ENCODE measurements around the gene R3HDML.
A peak's percentile ranks its signal among the peaks of the same experiment; 100 is the strongest.
"Not testable (repeated sequence)": the region's sequence is repeated elsewhere in the genome, so short reads cannot be mapped to it uniquely, and the experiment has no call there.

R3HDML gene, protein sequence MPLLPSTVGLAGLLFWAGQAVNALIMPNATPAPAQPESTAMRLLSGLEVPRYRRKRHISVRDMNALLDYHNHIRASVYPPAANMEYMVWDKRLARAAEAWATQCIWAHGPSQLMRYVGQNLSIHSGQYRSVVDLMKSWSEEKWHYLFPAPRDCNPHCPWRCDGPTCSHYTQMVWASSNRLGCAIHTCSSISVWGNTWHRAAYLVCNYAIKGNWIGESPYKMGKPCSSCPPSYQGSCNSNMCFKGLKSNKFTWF

DNA sequence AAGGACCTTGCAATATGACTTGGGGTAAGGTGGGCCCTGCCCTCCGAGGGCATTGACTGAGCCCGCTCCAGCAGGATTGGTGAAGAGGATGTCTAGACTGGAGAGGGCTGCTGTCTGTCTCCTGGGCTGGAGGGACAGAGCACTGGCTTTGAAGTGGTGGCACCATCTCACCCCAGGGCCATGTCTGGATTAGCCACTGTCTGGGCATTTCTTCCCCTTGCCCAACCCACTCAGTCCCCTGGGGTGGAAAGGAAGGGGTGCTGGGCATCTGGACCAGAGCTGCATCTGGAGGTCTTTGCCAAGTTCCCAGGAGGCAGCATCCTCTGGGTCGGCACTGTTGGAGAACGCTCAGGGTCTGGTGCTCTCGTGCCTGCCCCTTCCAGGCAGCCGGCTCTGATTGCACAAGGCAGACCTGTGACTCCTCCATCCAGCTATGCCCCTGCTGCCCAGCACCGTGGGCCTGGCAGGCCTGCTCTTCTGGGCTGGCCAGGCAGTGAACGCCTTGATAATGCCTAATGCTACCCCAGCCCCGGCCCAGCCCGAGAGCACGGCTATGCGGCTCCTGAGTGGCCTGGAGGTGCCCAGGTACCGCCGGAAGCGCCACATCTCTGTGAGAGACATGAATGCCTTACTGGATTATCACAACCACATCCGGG, at the start of gene R3HDML:
TSS of gene R3HDML (plus strand) at position 319 of the 656 bp plus-strand sequence. CDS start at position 434, 115 bp downstream.
- no peak for DNase-seq (ENCODE audit: low read depth)

DNA sequence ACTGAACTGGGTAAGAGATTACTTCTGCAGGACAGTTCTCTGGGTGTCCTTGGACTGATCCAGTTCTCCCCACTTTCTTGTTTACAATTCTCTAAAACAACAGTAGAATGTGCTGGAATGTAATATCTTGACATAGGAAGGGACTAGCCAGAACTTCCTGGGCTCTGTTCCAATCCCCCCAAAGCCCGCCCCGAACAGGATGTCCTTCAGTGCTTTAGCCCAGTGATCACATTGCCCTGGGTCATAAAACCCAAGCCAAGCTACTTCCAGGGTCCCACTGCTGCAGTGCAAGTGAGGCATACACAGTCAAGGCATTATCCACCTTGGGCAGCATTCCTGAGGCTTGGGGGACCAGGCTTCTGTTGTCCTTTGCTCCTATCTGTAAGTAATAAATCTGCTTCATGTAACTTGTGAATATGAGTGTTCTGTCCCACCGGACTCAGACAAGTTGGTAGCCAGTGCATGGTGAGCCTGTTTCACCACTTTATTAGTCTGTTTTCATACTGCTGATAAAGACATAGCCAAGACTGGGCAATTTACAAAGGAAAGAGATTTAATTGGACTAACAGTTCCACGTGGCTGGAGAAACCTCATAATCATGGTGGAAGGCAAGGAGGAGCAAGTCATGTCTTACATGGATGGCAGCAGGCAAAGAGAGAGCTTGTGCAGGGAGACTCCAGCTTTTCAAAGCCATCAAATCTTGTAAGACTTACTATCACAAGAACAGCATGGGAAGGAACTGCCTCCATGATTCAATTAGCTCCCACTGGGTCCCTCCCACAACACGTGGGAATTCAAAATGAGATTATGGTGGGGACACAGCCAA, 49.4 kb upstream of the R3HDML start:
- no peak for DNase-seq (ENCODE audit: low read depth)

- DNase-seq (ENCODE audit: low read depth) = no peak
Observed at GRCh38 chr20:44288252-44288651, 48.6 kb upstream of the R3HDML start.

DNA sequence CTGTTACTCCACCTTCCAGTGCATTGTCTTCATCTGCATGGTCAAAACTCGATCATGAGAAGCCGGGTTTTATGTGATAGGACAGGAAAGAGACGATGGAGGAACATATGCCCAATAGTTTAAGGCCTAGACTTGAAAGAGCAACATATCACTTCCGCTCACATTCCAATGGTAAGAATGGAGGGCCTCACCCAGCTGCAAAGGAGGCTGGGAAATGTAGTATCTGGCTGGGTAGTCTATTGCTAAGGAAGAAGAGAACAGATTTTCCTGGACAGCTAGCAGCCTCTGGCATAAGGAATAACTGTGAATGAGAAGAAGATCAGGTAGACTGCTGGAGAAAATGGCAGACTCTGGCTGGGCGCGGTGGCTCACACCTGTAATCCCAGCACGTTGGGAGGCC, 45.1 kb upstream of the R3HDML start:
- no peak for DNase-seq (ENCODE audit: low read depth)

GRCh38 chr20:44296011-44296410, 40.8 kb upstream of the R3HDML start:
- DNase-seq (ENCODE audit: low read depth) = no peak

DNA sequence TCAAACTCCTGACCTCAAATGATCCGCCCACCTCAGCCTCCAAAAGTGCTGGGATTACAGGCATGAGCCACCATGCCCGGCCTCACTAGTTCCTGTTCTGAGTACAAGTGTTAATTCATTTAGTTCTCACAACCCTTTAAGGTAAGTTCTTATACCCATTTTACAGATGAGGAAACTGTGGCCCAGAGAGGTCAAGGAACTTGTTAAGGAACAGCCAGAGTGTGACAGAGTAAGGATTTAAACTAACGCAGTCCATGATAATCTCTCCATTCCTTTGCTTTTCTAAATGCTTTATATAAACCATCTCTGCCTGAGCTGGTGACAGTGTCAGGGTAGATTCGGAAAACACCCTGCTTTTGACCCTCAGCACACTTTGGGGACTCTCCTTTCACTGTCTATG, 39.1 kb upstream of the R3HDML start:
- no peak for DNase-seq (ENCODE audit: low read depth)

- DNase-seq (ENCODE audit: low read depth) = not testable (repeated sequence)
Observed at GRCh38 chr20:44299011-44299535, 37.8 kb upstream of the R3HDML start.

GRCh38 chr20:44301285-44301684, 35.6 kb upstream of the R3HDML start:
- no peak for DNase-seq (ENCODE audit: low read depth)

DNA sequence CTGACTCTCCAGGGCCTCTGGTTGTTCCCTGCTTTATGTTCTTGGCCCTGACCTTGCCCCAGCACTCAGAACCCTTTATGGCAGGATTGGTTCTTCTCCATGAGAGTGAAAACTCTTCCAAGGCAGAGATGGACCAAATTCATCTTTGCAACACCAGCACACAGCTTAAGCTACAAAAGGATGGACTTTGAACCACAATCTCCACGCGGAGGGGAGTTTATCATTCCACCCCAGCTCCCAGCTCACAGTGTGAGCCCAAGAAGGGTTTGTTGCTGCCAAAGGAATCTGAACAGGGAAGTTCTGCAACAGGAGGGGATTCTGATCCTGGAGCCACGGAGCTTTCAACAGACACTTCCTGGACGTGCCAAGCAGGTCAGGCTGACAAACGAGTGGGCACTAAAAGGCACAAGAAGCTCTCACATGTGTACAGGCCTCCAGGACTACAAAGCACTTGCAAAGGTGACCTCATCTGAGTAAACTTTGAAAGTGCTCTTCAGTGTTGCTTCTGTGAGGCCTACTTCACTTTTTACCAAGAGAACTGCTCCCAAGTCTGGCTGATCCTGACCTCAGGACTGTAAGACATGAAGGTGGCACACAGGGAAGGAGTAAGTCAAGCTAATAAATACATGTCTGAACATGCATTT, 34.7 kb upstream of the R3HDML start:
- DNase-seq (ENCODE audit: low read depth) = no peak

GRCh38 chr20:44302736-44303135, 34.1 kb upstream of the R3HDML start:
- DNase-seq (ENCODE audit: low read depth) = no peak

GRCh38 chr20:44304383-44304782, 32.5 kb upstream of the R3HDML start:
- DNase-seq (ENCODE audit: low read depth) = no peak

DNA sequence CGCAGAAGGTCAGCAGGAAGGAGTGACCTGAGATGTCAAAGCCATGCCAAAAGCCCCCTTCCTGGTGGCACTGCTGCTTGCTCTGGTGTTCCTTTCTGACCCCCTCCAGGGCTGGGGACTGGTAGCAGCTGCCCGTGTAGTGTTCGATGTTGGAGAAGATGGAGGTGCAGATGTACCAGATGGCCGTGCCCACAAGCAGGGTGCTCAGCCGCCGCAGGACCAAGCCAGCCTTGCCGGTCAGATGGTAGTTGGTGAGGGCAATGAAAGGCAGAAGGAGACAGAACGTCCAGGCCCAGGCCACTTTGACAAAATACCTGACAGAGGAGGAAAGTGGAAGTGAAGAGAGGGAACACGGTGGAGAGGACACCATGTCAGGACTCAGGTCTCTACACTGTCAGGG, 29.9 kb upstream of the R3HDML start:
- DNase-seq (ENCODE audit: low read depth) = no peak

GRCh38 chr20:44309763-44310663, 26.8 kb upstream of the R3HDML start:
- DNase-seq (ENCODE audit: low read depth) = no peak

DNA sequence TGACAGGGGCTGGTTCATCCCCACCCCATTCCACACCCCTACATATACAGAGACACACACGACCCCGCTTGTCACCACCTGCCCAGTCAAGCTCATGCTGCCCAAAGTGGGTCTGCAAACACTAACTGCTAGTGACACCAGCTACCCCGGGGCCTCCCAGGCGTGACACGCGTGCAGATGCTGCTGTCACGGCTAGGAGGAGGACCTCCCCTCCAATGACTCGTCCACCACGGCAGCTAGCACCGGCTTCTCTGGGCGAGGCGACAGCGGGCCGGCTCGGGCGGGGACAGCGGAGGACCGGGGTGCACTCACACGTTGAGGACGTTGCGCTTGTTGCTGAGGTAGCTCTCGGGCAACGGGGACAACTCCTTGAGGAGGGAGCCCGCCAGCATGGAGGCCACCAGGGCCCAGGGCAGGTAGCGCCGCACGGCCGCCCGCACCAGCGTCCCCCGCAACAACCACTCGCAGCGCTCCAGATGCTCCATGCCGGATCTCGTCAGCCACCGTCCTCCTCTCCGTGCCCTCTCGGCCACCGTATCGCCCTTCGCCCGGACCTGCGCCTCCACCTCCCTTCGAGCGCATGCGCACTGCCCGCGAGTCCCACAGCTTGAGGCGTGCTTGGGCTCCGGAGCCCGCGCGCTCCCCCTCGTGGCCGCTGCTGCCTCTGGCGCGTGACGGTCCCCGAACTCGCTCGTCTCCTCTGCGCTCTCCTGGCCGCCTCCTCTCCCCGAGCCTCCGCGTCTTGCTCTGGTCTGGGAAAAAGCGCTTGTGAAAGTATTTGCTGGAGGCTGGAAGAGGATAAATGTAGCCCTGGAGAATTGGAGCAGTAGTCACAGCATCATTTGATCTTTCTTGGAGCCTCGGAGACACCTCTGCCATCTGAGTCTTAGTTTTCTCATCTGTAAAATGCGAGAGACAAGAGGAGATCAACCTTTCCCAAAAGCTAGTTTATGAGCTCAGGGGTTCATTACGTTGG, 25.9 kb upstream of the R3HDML start, which contains the start of gene FITM2:
TSS of gene FITM2 (minus strand) at position 539 of the 976 bp plus-strand sequence. CDS start at position 485, 54 bp downstream.
- peak; percentile 97 for DNase-seq (ENCODE audit: low read depth)

DNA sequence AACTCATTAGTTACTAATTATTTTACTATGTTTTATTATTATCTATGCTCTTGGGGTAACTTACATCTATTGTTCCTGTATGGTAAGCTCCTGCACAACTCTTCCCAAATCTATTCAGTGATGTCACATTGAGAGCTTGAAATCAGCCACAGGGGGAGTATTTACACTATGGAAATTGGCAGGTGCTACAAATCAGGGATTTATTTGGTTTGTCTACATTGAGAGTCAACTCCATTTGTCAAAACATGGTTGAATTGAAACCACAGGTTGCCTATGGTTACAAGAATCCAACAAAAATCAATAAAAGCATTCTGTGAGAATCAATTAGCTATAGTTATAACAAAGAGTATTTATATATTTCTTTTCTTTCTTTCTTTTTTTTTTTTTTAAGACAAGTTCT, 22.0 kb upstream of the R3HDML start:
- DNase-seq (ENCODE audit: low read depth) = no peak

DNA sequence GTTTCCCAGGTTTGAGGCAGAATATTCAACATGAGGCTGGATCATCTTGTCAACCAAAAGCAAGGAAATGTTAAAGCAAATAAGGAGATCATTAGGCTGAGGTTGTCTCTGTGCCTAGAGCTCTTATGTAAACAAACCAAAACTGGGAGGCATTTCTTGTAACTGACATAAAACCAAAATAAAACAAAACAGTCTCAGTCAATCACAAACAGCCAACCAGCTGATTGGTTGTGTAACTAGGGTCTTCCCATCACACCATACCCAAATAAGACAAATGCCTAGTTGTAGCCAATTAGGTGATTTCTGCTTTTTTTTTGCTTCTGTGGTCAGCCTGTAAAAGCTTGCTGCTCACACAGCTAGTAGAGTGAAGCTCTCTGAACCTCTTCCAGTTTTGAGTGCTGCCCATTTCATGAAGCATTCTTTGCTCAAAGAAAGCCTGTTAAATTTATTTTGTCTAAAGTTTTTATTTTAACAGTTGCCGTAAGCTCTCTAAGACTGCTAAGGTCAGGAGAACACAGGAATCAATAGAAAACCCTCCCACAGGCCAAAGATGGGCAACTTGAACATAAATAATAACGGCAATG, 16.9 kb upstream of the R3HDML start:
- no peak for DNase-seq (ENCODE audit: low read depth)

DNA sequence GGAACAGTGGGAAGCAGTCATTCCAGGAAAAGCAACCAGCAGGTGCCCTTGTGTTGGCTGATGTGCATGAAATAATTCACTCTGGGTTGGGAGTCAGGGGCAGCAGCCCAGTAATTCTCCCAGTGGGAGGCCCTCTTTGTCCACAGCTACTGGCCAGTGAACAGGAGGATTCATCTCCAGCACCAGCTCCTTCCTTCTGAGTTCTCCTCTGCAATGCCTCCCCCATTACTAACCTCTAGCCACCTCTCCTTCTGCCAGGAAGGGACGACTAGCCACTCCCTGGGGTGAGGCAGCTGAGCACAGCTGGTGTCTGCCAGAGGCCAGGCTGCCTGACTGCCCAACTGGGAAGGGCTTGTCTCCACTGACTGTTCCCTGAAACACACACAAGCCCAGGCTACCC, 12.5 kb upstream of the R3HDML start:
- DNase-seq (ENCODE audit: low read depth) = no peak

- no peak for DNase-seq (ENCODE audit: low read depth)
Observed at GRCh38 chr20:44326391-44327159, 10.3 kb upstream of the R3HDML start.

- not testable (repeated sequence) for DNase-seq (ENCODE audit: low read depth)
Observed at GRCh38 chr20:44327748-44328147, 9.1 kb upstream of the R3HDML start.
